ENCODE data around the gene ZBTB16.

Gene ZBTB16

GRCh38 chr11:114243461-114244372 is 184.2 kb downstream of the ZBTB16 start:
- DNase-seq (ENCODE audit: low spot score): no peak

- no peak for DNase-seq (ENCODE audit: low spot score)
Measured at GRCh38 chr11:114244726-114245394, 185.3 kb downstream of the ZBTB16 start.

GRCh38 chr11:114246321-114247069 is 187.0 kb downstream of the ZBTB16 start:
- DNase-seq (ENCODE audit: low spot score): no peak

- no peak for DNase-seq (ENCODE audit: low spot score)
Measured at GRCh38 chr11:114247070-114247789, 187.7 kb downstream of the ZBTB16 start.

- no peak for DNase-seq (ENCODE audit: low spot score)
Measured at GRCh38 chr11:114250180-114250579, 190.7 kb downstream of the ZBTB16 start.

- no peak for DNase-seq (ENCODE audit: low spot score)
Measured at GRCh38 chr11:114250993-114251814, 191.7 kb downstream of the ZBTB16 start.

- DNase-seq (ENCODE audit: low spot score): no peak
Measured at GRCh38 chr11:114251815-114252337, 192.4 kb downstream of the ZBTB16 start.

- DNase-seq (ENCODE audit: low spot score): no peak
Measured at GRCh38 chr11:114252767-114253166, 193.3 kb downstream of the ZBTB16 start.

GRCh38 chr11:114253771-114254170 is 194.3 kb downstream of the ZBTB16 start:
- DNase-seq (ENCODE audit: low spot score): no peak

- no peak for DNase-seq (ENCODE audit: low spot score)
Measured at GRCh38 chr11:114254571-114255146, 195.1 kb downstream of the ZBTB16 start.

GRCh38 chr11:114255289-114255688 is 195.8 kb downstream of the ZBTB16 start:
- no peak for DNase-seq (ENCODE audit: low spot score)

GRCh38 chr11:114256176-114256966 is 196.9 kb downstream of the ZBTB16 start:
- DNase-seq (ENCODE audit: low spot score): no peak

- no peak for DNase-seq (ENCODE audit: low spot score)
Measured at GRCh38 chr11:114256967-114257286, 197.4 kb downstream of the ZBTB16 start.

GRCh38 chr11:114257621-114258558 is 198.4 kb downstream of the ZBTB16 start:
- DNase-seq (ENCODE audit: low spot score): no peak

- DNase-seq (ENCODE audit: low spot score): no peak
Measured at GRCh38 chr11:114258696-114259095, 199.2 kb downstream of the ZBTB16 start.

- DNase-seq (ENCODE audit: low spot score): no peak
Measured at GRCh38 chr11:114259124-114259526, 199.6 kb downstream of the ZBTB16 start.

- no peak for DNase-seq (ENCODE audit: low spot score)
Measured at GRCh38 chr11:114259551-114259983, 200.1 kb downstream of the ZBTB16 start.

- DNase-seq (ENCODE audit: low spot score): no peak
Measured at GRCh38 chr11:114260077-114260476, 200.6 kb downstream of the ZBTB16 start.

Data from cerebellar cortex (tissue), 1 donor.